NCI-H2196 (cell line): ENCODE results near the gene HECTD4.
"Not testable (repeated sequence)": the region's sequence is repeated elsewhere in the genome, so short reads cannot be mapped to it uniquely, and the experiment has no call there.

ENCODE experiments used
- DNase-seq: peaks from one replicate; lab custom pipeline; 2025; ENCODE audit not compliant: unreplicated experiment; lab: John Stamatoyannopoulos, UW

HECTD4 gene

GRCh38 chr12:112359290-112359689 is 22.9 kb downstream of the HECTD4 start:
- no peak for DNase-seq

GRCh38 chr12:112357214-112357613 is 25.0 kb downstream of the HECTD4 start:
- DNase-seq, result no peak

DNA sequence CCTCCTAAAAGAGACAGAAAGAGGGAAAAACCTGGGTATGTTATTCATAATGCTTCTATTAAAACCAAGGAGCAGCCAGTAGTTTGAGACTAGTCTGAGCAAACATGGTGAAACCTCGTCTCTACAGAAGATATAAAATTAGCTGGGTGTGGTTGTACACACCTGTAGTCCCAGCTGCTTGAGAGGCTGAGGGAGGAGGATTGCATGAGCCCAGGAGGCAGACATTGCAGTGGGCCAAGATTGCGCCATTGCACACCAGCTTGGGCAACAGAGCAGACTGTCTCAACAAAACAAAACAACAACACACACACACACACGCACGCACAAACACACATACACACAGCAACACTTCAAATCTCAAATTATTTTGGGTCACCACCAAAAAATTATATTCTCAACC is 27.8 kb downstream of the HECTD4 start:
- no peak for DNase-seq

DNA sequence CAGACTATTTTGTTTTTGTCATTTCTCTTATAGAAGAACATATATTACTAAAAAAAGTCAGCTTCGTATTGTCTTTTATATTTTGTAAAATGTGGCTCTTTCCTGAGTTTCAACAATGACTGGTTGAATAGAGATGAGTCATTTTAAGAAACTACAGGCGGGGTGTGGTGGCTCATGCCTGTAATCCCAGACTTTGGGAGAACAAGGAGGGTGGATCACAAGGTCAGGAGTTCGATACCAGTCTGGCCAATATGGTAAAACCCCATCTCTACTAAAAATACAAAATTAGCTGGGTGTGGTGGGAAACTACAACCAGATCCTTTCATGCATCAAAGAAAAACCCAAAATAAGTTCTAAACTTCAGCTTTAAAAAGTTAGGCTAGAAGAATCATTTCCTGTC is 28.8 kb downstream of the HECTD4 start:
- no peak for DNase-seq

- no peak for DNase-seq
Measured at GRCh38 chr12:112352921-112353320, 29.3 kb downstream of the HECTD4 start.

DNA sequence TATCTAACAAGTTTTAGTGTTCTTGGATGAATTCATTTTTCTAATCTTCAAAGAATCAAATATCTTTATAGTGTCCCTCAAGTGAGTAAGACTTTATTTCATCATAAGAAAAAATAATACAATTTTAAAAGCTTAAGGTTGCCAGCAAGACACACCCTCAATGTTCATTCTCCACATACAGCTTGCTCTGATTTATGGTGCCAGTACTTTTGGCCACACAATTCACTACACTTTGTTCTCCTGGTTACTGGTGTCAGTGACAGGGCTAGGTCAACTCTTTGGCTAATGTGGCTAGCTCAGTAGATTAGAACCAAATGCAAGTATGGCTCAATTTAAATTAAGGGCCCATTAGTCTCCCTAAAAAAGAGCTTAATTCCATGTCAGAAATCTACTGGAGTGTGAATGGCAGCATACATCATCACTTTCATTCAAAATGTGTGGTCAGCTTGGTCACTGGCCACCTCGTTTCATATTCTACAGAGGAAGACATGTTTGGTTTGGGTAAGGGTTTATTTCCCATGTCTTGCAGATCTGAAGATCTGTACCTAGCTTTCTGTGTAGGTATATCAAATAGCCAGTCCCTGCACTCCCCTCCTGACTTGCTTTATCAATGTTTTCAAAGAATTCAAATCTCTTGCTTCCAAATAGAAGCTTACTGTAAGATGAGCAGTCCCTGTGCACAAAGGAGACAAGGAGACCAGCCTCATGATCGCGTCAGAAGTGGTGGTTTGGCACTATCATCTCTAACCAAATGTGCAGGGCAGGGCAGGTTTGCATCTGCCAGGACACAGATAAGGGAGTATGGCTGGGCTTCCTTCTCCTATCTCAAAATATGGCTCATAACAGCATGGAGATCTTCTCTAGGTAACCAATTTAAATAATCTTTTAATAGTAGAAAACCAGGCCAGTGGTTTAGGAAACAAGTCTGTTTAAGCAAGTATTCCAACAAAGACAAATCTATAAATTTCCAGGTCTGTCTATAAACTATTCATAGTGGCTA is 31.3 kb downstream of the HECTD4 start:
- DNase-seq, result peak; percentile 9

- peak; percentile 42 for DNase-seq
Measured at GRCh38 chr12:112349431-112349830, 32.8 kb downstream of the HECTD4 start.

DNA sequence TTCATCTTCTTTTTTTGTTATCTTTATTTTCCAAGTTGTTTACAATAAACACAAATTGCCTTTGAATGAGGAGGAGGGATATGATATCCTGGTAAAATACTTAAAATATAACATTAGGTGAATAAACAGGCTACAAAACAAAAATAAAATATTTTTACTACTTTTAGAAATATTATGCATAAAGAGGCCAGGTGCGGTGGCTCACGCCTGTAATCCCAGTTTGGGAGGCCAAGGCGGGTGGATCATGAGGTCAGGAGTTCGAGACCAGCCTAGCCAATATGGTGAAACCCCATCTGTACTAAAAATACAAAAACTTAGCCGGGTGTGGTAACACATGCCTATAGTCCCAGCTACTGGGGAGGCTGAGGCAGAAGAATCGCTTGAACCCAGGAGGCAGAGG is 33.3 kb downstream of the HECTD4 start:
- DNase-seq, result not testable (repeated sequence)

DNA sequence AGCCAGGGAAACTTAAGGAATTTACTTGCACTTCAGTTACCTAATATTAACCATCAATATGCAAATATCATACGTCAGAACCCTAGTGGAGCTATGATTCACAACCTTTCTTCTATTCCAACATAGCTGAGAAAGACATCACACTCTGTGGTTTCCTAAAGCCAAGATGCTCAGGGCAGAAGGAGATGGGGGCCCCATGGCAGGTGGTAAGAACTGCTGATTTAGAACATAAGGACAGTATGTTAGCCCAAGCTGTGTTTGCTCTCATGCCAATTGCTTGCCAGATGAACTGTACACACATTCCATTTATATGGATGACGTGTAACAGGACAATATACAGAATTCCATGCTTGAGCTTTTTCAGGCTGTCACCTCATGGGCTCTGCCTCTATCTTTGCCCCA is 34.6 kb downstream of the HECTD4 start:
- no peak for DNase-seq

DNA sequence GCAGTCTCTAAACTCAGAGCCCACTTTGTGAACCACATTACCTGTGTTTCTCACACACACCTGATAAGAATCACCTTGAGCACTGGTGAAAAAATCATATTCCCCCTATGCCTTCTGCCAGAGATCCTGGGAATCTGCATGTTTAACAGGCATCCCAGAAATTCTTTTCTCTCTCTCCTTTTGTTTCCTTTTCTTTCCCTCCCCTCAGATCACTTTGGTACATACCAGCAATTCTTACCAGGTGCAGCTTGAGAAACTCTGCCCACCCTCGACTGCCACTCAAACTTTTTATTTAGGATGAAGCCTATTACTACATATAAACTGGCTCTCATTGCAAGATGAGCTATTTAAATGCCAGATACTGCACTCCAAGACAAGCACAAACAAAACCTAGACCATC is 36.0 kb downstream of the HECTD4 start:
- DNase-seq, result no peak

GRCh38 chr12:112344220-112344619 is 38.0 kb downstream of the HECTD4 start:
- no peak for DNase-seq

- DNase-seq, result no peak
Measured at GRCh38 chr12:112342587-112342986, 39.6 kb downstream of the HECTD4 start.

GRCh38 chr12:112341046-112341825 is 41.0 kb downstream of the HECTD4 start:
- no peak for DNase-seq

- DNase-seq, result no peak
Measured at GRCh38 chr12:112340230-112340629, 42.0 kb downstream of the HECTD4 start.

DNA sequence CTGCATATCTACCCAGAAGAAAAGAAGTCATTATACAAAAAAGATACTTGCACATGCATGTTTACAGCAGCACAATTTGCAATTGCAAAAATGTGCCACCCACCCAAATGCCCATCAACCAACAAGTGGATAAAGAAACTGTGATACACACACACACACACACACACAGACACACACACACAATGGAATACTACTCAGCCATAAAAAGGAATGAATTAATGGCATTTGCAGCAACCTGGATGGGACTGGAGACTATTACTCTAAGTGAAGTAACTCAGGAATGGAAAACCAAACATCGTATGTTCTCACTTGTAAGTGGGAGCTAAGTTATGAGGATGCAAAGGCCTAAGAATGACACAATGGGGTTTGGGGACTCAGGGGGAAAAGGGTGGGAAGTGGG is 47.2 kb downstream of the HECTD4 start:
- DNase-seq, result not testable (repeated sequence)

- no peak for DNase-seq
Measured at GRCh38 chr12:112333019-112333418, 49.2 kb downstream of the HECTD4 start.

GRCh38 chr12:112331886-112332285 is 50.3 kb downstream of the HECTD4 start:
- DNase-seq, result no peak

DNA sequence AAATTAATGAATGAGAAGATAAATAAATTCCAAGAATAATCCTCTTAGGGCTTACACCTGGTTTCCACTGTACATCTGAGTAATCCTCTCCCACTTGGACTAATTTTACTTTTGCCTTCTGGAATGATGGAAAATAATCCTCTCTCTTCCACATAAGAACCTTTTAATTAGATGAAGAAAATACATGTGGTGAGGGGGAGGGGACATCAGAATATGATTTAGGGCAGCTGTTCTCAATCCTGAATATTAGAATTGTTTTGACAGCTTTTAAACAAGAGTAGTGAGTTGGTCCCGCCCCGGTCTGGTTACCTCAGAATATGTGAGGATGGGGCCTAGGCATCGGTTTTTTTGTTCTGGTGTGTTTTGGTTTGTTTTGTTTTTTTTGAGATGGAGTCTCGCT is 51.5 kb downstream of the HECTD4 start:
- DNase-seq, result no peak

GRCh38 chr12:112328456-112329124 is 53.6 kb downstream of the HECTD4 start:
- no peak for DNase-seq

DNA sequence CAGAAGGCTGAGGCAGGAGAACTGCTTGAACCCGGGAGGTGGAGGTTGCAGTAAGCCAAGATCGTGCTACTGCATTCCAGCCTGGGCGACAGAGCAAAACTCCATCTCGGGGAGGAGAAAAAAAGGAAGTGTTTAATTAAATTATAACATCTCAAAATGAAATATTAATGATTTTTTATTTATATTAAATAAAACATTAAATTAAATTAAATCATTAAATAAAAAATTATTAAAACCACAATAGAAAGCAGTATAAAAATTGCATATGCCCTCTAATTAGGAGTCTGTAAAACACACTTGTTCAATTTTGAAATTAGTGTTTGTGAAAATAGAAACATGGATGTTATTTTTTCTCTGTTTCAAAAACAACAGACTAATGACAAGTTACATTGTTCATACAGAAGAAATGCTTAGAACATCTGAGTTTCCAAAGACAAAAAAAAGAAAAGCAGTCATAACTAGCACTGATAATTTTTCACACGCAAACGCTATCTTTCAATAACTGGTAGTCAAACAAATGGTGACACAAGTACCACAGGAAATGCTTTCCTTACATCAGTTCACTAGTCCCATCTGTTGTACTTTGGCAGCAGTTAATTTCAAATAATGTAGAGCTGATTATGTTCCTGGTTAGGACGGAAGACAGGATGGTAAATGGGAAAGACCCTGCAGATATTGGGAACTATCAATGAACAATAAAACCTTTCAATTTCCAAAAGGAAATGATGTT is 54.9 kb downstream of the HECTD4 start:
- no peak for DNase-seq
